GM18508 (cell line): ENCODE measurements around the gene ITGA7.

Source experiments
- ATAC-seq: cut with Tn5 transposase; IDR thresholded peaks from one replicate; pipeline ENCODE4 v1.9.1; 2021; ENCODE audit warnings: moderate number of reproducible peaks; ENCODE audit not compliant: insufficient read depth, unreplicated experiment

Gene ITGA7

DNA sequence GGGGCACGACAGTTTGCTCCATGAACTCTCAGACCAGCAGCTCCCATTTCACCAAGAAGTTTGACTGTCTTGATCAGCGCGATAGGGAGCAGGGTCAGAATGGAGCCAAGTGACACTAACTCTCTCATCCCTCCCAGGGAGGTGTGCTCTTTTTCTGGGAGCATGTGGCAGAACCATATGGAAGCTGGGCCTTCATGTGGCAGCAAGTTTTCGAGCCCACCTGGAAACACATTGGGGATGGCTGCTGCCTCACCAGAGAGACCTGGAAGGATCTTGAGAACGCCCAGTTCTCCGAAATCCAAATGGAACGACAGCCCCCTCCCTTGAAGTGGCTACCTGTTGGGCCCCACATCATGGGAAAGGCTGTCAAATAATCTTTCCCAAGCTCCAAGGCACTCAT is 24.0 kb downstream of the ITGA7 start:
- no peak for ATAC-seq

DNA sequence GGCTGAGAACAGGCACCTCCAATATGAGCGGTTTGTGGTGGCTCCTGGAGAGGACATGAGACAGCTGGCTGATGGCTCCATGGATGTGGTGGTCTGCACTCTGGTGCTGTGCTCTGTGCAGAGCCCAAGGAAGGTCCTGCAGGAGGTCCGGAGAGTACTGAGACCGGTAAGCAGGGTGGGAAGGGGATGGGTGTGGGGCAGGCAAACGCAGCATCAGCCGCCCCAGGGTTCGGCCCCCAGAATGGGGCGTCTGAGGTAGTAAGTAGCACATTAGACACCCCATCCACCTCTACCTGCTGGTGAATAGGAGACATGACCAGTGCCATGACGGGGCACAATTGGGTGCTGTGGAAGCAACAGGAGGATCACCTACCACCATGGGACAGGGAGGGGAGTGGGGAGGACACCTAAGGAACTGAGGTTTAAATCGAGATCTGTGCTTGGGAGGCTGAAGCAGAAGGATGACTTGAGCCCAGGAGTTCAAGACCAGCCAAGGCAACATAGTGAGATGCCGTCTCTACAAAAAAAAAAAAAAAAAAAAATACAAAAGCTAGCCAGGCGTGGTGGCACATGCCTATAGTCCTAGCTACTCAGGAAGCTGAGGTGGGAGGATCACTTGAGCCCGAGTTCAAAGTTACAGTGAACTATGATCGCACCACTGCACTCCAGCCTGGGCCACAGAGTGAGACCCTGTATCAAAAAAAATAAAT is 25.5 kb downstream of the ITGA7 start:
- ATAC-seq, result no peak

DNA sequence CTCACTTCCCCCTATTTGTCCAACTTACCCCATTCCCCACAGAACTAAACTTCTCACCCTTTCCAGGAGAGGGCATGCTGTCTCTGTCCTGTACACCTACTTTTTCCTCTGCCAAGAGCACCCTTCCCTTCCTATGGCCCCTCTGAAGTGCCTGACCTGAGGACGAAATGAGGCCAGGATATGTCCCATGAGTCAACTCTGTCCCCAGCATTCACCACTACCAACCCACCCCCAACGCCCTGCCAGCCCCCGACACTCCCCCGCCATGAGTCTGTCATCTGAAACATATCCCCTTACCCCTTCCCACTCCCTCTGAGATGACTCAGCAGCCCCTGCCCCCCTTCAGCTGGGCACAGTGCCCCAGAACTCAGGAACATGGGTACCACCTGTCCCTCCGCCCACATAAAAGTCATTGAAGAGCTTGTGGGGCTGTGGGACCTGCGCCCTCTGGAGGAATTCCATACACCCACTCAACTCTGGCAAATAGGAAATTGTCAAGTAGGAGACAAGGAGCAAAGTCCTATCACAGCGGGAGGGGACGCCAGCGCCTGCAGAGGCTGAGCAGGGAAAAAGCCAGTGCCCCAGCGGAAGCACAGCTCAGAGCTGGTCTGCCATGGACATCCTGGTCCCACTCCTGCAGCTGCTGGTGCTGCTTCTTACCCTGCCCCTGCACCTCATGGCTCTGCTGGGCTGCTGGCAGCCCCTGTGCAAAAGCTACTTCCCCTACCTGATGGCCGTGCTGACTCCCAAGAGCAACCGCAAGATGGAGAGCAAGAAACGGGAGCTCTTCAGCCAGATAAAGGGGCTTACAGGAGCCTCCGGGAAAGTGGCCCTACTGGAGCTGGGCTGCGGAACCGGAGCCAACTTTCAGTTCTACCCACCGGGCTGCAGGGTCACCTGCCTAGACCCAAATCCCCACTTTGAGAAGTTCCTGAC is 26.3 kb downstream of the ITGA7 start:
- no peak for ATAC-seq

DNA sequence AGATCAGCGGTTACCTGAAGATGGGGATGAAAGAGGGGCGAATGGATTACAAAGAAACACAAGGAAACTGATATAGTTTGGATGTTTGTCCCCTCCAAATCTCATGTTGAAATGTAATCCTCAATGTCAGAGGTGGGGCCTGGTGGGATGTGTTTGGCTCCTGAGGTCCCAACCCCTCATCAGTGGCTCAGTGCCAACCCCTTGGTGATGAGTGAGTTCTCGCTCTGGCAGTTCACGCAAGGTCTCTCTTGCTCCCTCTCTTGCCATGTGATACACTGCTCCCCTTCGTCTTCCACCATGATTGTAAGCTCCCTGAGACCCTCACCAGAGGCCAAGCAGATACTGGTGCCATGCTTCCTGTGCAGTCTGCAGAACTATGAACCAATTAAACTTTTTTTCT is 28.0 kb downstream of the ITGA7 start:
- no peak for ATAC-seq

DNA sequence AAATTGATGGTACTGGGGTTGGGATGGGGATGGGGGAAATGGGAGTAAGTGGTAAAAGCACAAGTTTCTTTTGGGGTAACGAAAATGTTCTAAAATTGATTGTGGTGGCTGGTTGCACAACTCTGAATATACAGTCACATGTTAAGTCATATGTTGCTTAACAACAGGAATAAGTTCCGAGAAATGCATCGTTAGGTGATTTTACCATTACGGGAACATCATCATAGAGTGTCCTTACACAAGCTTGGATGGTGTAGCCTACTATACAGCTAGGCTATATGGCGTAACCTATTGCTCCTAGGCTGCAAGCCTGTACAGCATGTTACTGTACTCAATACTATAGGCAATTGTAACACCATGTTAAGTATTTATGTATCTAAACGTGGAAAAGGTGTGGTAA is 31.0 kb downstream of the ITGA7 start:
- no peak for ATAC-seq

DNA sequence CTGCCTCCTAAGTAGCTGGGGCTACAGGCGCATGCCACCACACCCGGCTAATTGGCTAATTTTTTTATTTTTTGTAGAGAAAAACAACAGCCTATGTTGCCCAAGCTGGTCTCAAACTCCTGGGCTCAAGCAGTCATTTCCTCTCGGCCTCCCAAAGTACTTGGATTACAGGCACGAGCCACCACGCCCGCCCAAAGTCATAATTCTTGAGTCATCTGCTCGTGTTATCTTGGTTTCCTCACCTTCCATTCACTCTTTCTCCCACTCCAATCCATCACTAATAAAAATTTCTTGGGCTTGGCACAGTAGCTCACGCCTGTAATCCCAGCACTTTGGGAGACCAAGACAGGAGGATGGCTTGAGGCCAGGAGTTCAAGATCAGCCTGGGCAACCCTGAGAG is 32.0 kb downstream of the ITGA7 start:
- no peak for ATAC-seq

DNA sequence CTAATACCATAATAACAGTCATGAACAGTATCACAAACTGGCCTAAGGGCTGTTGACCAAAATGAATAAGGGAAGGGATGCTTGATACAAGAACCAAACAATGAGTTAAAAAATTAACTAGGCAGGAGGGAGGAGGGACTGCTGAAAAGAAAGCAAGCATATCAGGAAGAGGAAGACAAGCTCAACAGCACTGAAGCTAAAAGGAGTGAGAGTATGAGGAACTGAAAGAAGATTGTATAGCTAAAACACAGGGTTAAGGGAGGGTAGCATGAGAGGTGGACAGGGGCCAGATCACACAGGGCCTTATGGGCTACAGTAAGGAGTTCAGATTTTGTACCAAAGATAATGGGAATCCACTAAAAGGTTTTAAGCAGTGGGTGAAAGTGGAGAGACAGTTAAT is 34.1 kb downstream of the ITGA7 start:
- peak; percentile 99 for ATAC-seq

DNA sequence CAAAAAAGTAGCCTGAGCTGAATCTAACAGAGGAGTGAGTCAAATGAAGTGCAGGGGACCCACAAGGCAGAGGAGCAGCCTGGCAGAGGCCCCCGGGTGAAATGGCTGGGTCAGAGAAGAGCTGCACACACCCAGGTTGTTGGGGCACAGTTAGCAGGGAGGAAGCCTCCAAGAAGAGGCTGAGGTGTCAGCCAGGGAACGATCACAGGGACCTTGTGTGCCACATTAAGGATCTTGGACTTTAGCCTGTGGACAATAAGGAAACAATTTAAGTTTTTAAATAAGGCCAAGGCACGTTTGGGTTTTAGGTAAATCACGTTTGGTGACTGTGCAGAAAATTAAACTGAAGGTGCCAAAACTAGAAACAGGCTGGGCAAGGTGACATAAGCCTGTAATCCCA is 36.0 kb downstream of the ITGA7 start:
- no peak for ATAC-seq

DNA sequence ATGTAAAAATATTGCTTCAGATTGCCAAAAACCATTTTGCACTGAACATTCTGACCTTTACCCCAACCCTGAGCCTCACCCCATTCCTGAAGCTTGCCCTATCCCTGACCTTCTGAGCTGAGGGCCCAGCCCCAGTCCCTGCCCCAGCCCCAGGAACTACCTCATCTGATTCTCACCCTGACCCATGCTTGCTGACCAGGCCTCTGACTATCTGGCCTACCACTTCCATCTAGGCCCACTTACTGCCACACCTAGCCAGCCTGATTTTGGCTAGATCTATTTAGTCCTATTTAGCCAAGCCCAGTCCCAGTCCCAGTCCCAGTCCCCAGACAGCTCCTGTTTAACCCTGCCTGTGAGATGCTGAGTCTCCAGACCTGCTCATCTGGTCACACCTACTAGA is 37.4 kb downstream of the ITGA7 start:
- no peak for ATAC-seq

DNA sequence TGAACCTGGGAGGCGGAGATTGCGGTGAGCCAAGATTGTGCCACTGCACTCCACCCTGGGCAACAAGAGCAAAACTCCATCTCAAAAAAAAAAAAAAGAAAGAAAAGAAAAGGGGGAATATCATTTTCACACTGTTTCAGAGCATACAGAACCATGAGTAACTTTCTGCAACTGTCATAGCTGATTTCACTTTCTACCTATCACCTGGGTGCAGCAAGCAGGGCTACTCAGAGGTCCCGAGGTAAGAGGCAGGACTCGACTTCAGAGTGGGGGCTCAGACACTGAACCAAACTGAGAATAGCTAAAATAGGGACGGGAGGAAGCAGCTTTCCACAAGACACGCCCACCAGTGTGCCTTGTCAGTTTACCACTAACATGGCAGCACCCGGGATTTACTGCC is 41.2 kb downstream of the ITGA7 start:
- ATAC-seq, result no peak

DNA sequence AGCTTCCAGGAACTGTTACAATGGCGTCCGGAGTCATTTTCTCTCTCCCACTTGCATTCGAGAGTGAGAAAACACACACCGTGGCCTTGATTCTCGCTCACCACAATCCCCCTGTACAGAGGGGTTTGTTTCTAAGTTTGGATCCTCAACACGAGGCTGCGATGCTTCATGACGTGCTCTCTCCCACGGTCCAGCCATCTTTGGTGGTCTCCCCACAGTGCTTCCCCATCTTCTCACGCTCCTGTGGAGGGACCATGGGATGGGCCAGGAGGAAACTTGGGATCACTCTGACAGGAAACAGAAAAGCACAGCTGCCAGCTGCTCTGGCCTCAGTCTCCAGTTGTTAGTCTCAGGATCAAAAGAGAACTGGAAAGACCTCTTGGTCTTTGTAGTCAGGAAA is 42.9 kb downstream of the ITGA7 start:
- no peak for ATAC-seq

DNA sequence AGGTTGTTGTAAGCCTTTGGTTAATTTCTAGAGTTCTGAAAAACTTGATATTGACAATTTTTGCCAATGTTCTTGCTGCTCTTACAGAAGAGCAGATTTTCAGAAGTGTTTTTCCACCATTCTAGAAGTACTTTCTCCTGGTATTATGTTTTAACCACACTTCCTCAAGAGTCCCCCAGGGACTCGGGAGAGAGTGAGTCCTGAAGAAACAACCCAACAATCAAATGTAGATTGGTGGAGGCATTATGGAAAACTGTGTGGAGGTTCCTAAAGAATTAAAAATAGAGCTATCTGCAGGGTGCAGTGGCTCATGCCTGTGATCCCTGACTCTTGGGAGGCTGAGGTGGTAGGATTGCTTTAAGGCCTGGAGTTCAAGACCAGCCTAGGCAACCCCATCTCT is 44.3 kb downstream of the ITGA7 start:
- ATAC-seq, result no peak

DNA sequence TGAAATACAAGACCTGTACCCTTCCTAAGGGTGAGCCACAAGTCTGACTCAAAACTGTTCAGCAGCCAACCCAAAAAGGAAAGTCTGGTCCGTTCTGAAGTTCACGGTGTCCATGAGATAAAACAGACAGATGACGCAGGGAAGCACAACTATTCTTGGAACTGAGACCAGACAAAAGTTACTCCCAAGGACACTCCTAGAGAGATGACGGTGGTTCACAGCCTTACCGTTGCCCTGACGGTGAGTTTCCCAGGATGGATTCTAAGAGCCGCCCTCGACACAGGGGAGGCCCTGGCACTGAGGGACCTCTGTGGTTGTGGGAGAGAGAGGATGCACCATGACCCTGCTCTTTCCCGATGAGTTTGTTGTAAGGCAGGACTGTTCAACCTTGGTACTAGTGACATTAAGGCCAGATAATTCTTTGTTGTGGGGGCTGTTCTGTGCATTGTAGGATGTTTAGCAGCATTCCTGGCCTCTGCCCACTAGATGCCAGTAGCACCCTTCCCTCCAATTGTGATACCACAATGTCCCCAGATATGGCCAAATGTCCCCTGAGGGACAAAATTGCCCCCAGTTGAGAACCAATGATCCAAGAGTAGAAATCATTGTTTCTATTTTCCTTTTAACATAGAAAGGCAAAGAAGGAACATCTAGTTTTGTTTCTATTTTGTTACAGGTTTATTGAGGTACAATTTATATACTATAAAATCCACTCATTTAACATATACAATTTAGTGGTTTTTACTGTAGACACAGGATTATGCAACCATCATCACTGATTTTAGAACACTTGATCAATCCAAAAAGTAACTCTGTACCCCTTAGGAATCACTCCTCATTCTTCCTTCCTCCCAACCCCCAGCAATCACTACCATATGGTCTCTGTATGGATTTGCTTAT is 48.0 kb downstream of the ITGA7 start:
- ATAC-seq, result no peak

DNA sequence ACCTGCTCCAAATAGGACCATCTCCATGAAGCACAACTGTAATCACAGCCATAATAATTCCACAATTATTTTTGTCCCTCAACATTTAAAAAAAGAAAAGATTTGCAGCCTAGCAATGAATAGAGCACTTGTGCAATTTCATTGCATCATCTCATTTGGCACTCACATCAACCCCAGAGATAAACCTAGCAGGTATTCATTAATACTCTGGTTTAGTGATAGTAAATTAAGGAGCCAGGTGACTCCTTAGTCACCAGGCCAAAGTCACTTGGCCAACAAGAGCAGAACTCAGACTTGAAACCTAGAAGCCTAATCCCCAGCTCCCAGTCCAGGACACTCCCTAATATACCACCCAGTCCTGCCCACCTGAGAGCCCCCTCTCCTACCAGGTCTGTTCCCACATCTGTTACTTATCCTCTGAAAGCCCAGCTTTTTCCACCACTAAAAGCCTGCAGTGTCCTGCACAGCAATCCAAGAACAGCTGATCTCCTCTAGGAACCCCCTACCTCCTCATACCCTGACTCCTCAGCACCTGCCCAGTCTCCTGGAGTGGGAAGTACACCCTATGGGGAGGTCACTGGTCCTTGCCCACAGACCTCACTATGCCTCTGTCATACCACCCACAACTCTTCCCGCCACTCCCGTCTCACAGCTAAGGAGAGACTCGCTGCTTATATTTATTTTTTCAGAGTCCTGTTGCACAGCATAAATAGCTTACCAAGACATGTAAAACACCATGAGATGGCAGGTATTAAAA is 48.9 kb downstream of the ITGA7 start:
- ATAC-seq, result no peak

DNA sequence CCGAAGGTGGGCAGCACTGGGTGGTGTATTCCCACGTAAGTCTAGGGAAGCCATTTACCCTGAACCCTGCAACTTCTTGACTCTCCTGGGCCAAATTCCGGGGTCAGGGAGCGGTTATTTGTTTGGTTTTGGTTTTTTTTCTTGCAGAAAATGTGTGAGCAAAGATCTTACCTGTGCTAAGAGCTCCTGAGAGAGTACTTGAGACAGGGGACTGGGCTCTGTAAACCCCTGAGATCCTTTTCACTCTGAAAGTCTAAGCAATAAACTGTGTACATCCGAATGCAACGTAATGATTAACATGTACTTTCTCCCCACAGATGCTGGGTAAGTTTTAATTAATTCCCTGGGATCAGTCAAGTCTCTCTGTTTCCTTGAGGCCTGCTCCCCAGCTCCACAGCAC is 49.5 kb downstream of the ITGA7 start:
- ATAC-seq, result no peak

DNA sequence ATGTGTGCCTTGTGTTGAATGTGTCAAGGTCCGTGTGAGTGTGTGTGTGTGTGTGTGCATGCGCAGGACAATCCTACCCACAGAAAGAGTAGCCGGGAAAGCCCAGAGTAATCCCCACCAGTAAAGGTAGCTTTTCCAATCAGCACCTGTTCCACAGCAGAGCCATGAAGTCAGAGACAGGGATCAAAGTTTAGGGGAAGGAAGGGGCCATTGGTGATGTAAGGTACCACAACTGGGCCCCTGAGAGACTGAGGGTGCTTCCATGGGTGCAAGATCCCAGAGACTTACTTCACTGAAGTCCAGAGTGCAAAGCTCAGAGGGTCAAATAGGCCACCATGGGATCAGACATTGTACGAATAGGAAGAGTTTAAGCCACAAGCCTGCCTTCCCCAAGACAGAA is 50.5 kb downstream of the ITGA7 start:
- no peak for ATAC-seq

DNA sequence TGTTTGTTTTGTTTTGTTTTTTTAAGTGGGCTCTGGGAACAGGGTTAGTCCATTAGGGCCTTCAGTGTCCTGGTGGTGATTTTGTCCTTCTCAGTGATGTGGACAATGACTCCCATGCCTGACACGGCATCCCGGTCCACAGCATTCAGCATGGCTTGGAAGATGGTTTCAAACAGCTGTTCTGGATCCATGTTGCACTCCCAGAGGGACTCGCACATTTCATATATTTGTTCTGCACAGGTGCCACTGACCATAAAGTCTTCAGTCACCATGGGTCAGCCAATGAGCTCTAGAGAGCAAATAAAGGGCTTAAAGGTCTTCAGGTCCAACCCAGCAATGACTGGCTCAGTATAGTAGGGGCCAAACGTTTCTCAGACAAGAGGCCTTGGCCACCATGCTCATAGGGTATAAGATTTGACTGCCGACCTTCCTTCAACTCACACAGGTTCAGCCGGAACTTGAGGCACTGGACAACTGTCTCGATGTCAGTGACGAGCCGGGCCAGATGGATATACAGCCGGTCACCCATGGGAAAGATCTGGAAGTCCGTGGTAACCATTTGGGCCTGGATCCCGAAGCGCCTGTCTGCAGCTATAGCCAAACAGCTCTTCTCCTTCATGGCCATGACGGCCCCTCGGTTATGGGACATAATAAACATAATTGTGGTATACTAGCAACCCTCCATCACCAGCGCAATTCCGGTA is 53.0 kb downstream of the ITGA7 start:
- no peak for ATAC-seq

DNA sequence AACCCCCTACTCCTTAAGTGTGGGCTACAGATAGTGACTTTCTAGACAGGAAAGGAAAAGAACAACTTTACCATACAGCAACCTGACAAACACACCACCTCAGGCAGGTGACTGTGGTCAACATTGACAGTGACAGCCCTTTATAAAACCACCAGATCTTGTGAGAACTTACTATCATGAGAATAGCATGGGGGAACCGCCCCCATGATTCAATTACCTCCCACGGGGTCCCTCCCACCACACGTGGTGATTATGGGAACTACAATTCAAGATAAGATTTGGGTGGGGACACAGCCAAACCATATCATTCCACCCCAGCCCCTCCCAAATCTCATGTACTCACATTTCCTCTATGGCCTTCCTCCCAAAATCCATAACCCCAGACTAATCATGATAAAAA is 54.7 kb downstream of the ITGA7 start:
- no peak for ATAC-seq

DNA sequence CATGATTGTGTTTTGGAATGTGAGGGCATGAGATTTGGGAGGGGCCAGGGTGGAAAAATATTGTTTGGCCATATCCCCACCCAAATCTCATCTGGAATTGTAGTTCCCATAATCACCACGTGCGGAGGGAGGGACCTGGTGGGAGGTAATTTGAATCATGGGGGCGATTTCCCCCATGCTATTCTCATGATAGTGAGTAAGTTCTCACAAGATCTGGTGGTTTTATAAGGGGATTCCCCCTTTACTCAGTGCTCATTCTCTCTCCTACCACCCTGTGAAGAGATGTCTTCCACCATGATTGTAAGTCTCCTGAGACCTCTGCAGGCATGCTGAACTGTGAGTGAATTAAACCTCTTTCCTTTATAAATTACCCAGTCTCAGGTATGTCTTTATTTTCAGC is 55.4 kb downstream of the ITGA7 start:
- no peak for ATAC-seq

DNA sequence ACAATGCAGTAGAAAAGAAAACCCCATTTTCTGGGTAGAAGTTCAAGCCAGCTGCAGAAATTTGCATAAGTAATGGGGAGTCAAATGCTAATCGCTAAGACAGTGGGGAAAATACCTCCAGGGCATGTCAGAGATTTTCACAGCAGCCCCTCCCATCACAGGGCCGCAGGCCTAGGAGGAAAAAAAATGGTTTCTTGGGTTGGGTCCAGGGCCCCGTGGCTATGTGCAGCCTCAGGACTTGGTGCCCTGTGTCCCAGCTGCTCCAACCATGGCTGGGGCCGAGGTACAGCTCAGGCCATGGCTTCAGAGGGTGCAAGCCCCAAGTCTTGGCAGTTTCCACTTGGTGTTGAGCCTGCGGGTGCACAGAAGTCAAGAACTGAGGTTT is 56.4 kb downstream of the ITGA7 start:
- no peak for ATAC-seq
